HG02623 (cell line): Measurements from ENCODE around the gene CELA1.

ENCODE experiments used
- ATAC-seq: cut with Tn5 transposase; IDR thresholded peaks from one replicate; pipeline ENCODE4 v1.9.1; 2021; ENCODE audit warnings: moderate library complexity; ENCODE audit not compliant: unreplicated experiment

Gene CELA1

DNA sequence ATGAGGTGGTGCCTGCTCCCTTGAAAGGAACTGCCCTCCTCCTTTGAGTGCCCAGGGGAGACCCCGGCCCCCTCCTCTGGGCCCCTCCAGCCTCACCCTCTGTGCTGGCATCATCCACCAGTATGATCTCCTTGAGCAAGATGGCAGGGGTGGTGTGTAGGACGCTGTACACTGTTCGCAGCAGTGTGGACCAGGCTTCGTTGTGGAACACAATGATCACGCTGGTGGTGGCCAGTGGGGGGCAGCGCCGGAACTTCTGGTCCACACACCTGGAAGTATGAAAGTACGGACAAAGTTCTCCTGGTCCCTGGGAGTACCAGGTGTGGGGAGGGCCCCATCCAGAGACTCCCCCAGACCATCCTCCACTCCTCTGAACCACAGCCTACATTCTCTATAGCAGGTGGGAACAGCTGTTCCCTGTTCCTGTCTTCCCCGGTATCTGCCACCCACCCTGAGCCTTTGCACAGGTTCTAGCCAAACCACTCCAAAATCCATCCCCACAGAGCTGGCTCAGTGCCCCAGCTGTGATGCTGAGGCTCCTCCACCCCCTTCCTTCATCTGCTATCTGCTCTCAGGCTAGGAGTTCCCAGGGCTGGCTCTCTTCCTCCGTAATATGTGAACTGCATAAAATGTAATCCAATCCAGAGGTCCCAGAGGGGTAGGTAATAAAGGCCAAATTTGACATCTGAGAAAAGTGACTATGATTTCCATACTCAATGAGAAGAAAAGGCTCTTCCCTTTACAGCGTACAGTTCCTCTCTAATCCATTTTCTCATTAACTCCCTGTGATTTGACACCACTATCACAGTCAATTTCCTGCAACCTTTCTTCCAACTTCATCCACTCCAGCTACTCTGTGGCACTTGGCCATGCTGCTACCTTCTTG lies 30.9 kb upstream of the CELA1 start:
- no peak for ATAC-seq

DNA sequence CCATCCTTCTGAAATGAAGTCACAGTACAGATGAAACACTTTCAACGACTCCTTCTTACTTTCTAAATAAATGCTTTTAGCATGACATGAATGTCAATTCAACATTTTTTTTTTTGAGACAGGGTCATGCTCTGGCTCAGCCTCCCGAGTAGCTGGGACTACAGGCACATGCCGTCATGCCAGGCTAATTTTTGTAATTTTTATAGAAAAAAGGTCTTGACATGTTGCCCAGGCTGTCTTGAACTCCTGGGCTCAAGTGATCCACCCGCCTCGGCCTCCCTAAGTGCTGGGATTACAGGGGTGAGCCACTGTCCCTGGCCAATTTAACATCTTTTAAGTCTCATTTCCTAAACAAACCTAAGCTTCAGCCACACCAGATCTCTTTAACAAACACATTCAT lies 28.4 kb upstream of the CELA1 start:
- ATAC-seq: no peak

DNA sequence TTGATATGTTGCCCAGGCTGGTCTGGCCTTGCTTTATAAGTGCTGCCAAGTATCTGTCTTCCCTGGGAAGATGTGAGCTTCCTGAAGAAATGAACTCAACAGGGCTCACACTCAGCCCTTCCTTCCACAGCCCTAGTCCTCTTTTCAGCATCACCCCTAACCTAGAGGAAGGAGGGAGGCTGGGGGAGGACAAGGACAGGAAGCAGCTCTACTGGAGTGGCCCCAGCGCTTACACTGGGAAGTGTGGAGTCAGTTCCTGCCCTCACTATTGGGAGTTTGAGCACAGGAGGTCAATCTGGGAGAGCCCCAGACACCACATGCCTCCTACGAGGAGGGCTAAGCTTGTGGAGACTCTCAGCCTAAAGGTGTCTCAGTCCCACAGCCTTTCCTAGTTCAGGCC lies 27.9 kb upstream of the CELA1 start:
- ATAC-seq: no peak

DNA sequence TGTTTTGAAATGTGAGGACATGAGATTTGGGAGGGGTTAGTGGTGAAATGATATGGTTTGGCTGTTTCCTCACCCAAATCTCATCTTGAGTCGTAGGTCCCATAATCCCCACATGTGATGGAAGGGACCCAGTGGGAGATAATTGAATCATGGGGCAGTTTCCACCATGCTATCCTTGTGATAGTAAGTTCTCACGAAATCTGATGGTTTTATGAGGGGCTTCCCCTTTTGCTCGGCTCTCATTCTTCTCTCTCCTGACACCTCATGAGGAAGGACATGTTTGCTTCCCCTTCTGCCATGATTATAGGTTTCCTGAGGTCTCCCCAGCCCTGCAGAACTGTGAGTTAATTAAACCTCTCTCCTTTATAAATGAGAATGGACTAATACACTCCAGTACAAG lies 26.7 kb upstream of the CELA1 start:
- ATAC-seq: no peak

DNA sequence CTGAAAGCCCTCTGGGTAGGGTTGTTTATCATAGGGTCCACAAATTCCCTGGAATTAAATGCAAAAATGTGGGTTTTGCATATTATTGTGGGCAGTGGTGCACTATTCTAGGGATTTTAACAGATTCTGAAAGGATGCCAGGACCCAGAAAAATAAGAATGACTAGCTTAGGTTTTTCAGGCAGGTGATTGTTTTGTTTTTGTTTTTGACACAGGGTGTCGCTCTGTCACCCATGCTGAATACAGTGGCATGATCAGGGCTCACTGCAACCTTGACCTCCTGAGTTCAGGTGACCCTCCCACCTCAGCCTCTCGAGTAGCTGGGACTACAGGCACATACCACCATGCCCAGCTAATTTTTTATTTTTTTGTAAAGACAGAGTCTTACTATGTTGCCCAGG lies 25.5 kb upstream of the CELA1 start:
- no peak for ATAC-seq

DNA sequence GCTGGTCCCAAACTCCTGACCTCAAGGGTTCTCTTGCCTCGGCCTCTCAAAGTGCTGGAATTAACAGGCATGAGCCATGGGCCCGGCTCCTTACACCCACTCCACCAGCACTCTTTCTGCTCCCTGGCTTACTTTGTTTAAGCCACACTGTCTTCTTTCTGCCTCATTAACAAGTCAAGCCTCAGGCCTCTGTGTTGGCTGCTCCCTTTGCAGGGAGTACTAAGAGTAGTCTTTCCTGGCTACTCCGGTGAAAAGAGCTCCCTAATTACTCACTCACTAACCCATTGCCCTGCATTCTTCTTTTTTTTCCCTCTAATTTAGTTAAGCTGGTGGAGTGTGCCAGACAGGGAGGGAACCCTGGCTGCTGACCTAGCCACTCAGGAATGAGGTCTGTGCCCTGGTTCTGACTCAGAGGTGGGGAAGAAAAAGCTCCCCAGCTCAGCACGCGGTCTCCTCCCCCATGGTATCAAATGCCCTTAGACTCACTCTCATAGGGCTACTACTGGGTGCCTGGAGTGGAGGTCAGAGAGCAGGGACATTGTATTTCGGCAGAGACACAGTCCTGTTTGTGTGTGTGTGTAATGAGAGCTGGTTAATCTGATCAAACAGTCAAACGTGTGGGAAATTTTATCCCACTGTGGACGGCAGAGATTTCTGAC lies 24.9 kb upstream of the CELA1 start:
- no peak for ATAC-seq

DNA sequence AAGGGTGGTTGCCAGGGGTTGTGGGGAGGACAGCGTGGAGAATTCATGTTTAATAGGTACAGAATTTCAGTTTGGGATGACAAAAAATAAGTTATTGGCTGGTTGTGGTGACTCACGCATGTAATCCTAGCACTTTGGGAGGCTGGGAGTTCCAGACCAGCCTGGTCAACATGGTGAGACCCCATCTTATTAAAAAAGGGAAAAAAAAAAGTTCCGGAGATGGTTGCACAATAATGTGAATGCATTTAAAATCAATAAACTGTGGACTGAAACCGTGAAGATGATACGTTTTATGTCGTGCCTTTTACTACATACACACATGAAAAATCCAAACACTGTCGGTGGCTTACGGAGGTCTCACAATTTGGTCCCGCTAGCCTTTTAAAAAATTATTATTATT lies 24.2 kb upstream of the CELA1 start:
- ATAC-seq: no peak

DNA sequence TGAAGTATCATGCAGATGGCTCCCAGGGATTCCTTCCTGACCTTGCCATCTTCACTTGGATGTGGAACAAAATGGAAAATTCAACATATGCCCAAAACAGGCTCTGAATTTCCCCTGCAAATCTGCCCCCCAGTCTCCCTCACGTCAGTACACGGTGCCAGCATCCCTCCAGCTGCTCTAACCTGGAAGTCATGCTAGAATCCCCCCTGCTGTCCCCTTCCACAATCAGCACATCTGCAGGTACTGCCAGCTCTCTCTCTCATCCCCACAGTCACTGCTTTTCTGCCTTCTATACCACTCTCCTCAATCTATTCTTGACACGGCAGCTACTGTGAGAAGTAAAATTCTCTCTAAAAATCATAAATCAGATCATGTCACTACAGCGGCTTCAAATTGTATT lies 23.1 kb upstream of the CELA1 start:
- no peak for ATAC-seq

DNA sequence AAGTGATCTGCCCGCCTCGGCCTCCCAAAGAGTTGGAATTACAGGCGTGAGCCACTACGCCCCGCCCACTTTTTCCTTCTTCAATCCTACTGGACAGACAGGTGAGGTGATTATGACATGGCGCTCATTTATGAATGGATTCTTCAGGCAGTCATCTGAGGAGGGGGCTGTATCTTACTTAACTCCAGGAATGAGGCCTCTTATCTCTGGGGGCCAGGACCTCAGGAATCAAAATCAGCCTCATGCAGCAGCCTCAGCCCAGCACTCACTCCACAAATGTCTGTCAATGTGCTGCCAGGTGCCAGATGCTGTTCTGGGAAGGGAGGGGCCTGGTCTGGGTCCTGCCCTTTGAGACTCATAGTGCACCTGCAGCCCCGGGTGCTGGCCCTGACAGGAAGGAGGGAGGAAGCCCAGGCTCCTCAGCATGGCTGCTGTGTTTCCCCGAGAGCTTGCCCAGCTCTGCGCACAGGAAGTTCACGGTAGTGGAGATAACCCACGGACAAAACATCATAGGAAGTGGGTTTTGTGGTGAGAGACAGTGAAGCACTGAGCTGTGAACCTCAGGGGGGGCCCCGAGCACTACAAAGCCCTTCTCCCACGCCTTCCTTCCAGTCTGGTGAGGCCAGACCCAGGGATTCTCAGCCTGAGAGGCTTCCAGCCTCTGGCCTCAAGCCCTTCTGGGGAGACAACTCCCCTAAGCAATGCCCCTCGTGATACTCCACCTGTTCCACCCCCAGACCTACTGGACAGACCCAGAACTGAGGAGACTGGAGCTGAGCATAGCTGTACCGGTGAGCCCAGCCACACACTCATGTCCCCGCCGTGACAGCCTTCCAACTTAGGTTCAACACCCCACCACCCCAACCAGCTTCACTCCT lies 22.4 kb upstream of the CELA1 start:
- peak; percentile 98 for ATAC-seq

DNA sequence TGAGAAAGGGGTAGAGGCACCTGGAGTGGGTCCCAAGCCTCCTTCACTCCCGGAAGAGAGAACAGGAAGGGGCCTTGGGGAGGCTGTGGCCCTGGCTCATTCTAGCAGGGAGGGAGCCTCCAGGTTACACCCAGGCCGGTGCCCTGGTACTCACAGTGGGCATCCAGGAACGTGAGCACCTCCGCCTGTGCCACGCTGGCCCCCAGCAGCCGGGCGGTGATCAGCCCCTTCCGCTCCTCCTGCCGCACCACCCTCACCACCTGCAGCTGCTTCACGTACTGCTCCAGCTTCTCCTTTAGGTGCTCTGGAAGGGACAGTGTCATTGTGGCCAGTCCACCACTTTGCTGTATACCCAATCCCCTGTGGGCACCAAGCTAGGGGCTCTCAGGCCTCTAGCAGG lies 18.8 kb upstream of the CELA1 start:
- ATAC-seq: no peak

DNA sequence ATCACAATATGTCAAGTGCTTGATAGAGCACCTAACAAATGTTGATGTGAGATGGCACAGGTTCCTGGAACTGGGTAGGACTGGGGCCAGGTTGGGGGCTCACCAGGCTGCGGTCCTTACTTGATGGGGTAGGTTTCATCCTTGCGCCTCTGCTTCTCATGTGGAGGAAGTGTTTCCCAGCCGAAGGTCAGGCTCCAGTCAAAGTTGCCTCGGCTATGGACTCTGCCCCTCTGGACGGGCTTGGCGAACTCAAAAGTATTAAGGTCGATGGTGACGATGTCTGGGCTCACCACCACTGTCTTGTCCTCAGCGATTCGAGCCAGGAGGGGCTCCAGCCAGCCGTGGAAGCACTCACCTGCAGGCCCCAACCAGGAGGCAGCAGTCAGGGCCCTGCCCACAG lies 17.5 kb upstream of the CELA1 start:
- ATAC-seq: no peak

DNA sequence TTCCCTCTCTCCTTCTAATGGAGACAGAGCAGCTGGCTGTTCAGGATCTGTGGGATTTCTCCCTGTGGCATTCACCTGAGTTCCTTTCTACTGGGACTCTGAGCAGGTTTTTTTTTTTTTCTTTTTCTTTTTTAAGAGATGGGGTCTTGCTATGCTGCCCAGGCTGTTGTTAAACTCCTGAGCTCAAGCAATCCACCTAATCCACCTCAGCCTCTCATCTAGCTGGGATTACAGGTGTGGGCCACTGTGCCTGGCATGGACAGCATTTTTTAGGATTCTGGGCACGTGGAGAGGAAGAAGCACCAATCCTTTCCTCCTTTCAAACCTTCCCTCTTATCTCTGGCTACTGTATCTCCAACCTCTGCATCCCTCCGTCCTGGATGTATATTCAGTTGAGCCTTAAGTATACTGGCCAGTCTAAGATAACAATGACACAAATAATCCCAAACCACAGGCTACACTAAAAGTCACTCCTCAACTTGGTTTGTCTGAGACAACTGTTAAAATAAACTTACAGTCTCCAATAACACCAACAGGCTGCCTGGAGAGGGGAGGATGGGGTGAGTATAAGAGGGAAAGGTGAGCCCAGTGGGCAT lies 16.4 kb upstream of the CELA1 start:
- no peak for ATAC-seq

DNA sequence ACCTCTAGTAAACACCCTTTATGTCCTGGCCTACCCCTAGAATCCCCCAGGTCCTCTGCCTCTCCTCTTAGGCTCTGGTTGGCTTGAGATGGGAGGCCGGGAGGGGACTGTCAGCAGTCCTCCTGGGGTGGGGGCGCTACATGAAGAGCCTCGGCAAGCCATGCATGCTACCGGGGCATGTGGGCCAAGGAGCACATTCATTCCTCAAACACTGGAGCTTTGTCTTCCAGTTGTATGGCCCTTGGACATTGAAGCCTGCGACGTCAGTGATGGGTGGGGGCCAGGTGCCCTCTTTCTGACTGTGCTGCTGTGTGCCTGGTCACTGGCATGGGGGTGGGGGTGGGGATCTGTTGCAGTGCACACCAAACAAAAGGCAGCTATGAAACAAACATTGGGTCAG lies 15.8 kb upstream of the CELA1 start:
- no peak for ATAC-seq

DNA sequence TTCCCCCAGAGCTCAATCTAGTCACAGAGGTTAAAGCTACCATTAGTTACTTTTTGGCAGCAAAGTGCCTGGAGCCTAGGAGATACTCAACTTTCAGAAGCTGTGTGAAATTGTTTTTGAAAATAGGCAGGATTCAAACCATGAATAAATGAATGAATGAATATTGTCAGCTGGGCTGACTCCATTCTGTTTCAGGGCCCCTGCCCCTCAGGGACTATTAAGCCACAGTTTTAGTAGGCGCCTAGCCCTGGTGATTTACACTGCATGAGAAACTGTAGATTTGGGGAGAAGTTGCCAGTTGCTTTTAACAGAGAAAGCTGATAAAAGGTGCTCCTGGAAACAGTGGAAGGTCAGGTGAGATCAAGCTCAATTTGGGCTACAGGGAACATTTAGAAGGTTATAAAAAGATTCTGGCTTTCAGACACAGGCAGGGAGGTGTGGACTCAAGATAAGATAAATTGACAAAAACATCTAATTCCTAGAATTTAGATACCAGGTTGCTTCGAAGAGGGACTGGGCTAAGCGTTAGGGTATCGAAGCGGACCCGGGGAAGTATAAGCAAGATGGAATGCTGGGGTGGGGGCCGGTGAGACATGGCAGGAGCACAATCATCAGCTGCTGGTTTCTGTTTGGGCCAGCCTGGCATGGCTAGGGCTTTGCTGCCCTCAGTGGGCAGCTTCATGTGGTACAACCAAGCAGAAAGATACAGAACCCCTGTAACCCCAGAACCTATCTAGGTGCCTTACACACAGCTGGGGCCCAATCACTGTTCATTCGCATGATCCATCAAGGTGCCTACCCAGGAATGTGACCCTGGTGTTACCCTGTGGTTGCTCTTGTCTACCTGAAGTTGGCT lies 14.9 kb upstream of the CELA1 start:
- no peak for ATAC-seq

DNA sequence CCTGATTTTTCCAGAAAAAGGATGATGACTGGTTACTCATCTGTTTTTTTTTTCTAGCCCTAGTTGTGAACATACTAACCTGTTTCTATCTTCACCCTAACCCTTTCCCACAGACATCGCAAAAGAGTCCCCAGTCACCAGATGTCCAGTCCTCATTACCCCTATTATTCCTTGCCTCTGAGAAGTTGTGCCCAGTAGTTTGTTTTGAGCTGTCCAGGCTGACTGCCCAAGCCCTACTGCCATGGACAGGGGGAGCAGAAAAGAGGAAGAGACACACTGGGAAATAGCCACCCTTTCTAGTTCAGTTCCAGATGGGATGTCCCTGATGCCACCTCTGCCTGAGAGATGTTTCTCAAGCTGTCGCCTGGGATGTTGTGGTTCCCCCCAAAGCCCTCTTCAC lies 13.8 kb upstream of the CELA1 start:
- ATAC-seq: no peak

DNA sequence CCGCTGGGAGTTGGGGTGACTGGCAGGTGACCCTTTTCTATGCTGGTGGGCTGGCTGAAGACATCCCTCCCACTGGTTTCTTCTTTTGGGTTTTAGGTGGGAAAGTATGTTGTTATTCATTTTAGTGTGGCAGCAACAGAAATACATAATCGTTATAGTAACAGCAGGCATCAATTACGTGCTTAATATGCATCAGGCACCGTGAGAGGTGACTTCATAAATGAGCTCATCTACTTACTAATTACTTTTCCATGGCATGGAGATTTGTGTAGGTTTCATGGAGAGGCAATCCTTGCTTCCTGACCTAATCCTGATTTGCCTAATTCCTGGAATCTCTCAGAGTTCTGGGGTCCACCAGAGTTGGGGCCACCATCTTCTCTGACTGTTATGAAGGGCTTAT lies 13.4 kb upstream of the CELA1 start:
- ATAC-seq: no peak

DNA sequence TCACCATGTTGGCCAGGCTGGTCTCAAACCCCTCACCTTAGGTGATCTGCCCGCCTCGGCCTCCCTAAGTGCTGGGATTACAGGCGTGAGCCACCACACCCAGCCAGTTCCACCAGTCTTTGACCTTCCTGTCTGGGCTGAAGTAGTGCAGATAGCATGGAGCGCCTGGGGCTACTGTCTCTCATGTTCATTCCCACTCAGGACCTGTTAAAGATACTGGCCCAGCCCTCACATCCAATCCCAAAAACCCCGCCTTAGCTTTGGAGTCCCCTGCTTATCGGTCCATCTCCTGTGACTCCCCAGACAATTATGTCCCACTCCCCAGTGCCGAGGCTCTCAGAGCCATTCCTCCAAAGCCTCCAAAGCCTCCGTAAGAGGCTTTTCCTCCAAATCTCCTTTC lies 12.0 kb upstream of the CELA1 start:
- ATAC-seq: no peak

DNA sequence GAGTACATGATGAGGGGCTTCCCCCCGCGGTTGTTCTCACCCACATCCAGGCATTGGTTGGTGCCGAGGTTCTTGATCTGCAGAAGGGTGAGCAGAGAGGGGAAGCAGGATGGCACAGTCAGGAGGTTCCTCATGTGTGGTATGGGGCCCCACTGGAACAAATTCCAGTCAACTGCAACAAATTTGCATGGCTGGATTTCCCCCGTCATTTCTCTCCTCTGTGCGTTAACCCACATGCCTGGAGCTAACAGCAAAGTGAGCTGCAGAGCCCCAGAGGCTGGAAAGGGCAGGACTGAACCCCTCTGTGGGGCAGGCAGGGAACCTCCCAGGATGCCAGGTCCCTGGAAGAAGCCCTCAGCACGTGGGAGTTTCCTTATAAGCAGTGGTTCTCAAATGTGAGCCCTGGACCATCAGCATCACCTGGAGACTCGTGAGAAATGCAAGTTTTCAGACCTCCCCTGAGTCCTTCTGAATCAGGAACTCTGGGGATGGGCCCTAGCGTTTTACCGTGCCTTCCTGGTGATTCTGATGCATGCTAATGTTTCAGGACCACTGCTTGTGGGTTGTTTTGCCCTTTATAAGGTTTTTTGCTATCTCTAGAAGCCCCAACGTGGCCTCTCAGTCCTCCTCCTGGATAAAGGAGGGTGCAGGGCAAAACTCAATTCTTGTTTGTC lies 11.0 kb upstream of the CELA1 start:
- peak; percentile 50 for ATAC-seq

DNA sequence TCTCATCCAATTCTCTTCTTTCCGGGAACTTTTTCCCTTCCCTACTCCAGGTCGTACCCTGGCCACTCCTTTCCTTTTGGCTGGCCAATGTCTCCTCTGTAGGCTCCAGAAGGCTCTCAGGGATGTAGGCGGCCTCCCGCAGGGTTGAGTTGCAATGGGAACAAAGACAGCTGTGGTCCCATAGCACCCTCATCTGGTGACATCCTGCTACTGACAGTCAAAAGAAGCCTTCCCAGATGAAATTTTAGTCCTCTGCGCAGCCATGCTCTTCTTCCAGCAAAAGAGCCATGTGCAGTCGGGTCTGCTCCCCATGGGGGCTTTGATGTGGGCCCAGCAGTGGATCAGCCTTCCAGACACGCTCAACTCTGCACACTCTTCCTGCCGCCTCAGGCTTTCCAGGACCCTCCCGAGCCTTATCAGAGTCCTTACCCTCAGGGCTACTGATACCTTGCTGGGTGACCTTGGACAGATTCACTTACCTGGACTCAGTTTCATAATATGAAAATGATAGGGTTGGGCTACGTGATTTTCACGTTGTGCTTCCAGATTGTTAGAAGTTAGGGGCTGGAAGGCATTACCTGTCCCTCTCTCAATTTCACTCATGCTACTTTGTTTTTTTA lies 5.5 kb upstream of the CELA1 start:
- ATAC-seq: no peak
